C4-2B (cell line): ENCODE measurements around the gene SEMA3D.

ENCODE experiments used
- CTCF ChIP-seq: fragments of 450-650 bp; conservative IDR thresholded peaks from 2 replicates; pipeline ENCODE4 v1.5.1; 2017; ENCODE audit warnings: mild to moderate bottlenecking
- ZFX ChIP-seq: fragments of 450-650 bp; IDR thresholded peaks from 2 replicates; pipeline ENCODE4 v1.6.1; 2017

GRCh38 chr7:85103357-85103756 lies 83.5 kb downstream of the SEMA3D start:
- TF ChIP-seq CTCF (no peak), ZFX (no peak)
